Muscle of arm (tissue), 12 donors: ENCODE results near the gene LMBRD1. TPM values are rescaled to one million over a fixed set of nuclear protein-coding genes. Genes with fewer than 3 reads are reported as not detected.

Experiments
- DNase-seq: peaks from one replicate; pipeline ENCODE4 v3.0.0-alpha.2; 2013
- polyA plus RNA-seq, 12 donors: library from polyadenylated mRNA; unstranded; fragments of 120-200 nt; gene quantifications; one replicate each; pipeline ENCODE4 v1.2.1, GENCODE V29; 2013; ENCODE audit not compliant: insufficient read length in 12 of 12

LMBRD1 gene
- polyA plus RNA-seq, 12 donors: 33.5 to 46.1 (median 40.6) TPM; not detected in 1

- no peak for DNase-seq
These were observed 146.1 kb downstream of the LMBRD1 start for GRCh38 chr6:69650703-69651102.

GRCh38 chr6:69647726-69648125, 149.1 kb downstream of the LMBRD1 start:
- DNase-seq: no peak

DNA sequence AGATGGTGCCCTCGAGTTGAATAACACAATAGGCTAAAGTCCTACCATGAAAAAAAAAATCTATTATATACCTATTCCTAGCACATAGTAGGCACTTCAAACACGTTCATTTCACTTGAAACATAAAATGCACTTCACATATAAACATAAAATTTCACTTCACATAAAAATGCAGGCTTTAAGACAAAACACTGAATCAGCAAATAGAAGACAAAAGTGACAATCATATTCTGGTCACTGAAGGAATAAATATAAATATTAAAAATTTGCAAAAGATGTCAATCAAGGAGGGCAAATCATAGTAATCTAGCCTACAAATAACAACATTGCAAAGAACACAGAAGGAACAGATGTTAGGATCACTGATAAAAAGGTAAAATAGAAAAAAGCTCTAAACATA, 153.1 kb downstream of the LMBRD1 start:
- DNase-seq: no peak

GRCh38 chr6:69632932-69633331, 163.9 kb downstream of the LMBRD1 start:
- DNase-seq: no peak

DNA sequence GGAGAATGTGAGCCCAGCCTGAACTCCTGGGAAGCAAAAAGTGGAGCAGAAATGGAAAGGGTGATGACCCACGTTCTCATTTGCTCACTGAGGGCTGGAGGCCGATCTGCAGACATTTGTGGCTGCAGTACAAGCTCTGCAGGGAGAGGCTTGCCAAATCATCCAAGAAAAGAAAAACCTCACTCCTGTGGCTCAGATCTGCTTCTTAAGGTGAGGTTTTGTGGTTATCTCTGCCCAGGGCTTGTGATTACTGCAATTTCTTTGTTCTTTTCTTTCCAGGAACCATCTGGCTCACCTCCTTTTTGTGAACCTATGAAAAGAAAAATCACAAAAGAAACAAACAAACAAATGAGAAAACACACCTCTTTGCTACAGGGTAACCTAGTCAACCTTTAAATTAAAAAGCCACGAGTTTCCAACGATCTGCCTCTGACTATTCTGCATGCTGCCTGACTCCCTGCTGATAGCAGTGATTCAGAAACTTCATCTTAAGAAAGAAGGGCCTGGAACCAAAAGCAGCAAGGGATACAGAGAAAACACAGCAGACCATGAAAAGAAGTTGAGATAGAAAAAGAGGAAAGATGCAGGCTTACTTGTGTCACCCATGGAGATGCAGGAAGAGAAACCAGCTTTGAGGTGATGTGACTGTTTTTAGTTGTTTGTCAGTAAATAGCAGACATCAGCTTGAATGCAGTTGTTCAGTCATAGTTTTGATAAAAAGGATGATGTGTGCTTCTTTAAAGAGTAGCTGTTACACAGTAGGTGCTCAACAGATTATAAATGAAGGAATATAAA, 165.1 kb downstream of the LMBRD1 start:
- DNase-seq: no peak

DNA sequence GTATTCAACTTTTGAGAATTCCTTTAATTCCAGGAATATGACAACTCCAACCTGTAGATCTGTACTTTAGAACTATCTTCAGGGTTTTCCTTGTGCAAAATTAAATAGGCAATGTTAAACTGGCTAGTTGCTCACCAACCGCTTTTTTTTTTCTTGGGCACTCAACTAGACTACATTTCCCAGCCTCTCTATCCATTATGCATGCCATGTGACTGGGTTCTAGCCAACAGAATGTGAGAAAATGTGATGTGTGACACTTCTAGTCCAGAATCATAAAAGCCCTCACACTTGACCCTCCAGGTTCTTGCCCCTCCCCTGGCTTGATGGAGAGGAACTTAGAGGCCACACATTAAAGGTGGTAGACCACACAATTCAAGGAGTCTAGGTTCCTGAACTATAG, 166.0 kb downstream of the LMBRD1 start:
- no peak for DNase-seq

DNA sequence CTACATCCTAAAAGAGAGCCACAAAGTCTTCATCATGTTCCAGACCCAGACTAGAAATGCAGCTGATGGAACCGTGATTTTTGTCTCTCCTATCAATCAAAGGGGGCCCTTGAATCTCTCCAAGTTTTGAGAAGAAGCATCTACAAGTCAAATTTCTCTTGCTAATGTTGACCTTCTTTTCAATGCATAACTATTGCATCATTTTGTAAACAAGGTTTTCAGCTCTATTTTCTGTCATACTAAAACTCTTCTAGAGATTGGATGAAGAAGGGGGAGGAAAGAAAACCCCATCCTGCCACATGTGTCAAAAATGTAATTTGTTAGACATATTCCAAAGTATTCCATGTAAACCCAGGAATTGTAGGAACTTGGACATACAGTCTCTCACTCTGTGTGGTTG, 169.2 kb downstream of the LMBRD1 start:
- DNase-seq: no peak

DNA sequence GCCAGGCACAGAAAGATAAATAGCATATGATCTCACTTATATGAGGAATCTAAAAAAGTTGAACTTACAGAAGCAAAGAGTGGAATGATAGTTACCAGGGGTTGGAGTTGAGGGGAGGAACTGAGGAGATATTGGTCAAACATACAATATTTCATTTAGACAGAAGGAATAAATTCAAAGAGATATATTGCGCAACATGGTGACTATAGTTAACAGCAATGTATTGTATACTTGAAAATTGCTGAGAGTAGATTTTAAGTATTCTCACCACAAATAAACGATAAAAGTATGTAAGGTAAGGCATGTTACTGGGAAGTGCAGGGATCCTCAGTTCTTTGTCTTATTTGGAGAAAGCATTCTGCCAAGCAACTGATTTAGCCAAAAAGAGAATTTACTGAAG, 171.9 kb downstream of the LMBRD1 start:
- no peak for DNase-seq

Other genes with a start within 250 kb of the LMBRD1 start
- gene COL19A1, start 69.5 kb upstream of the LMBRD1 start, polyA plus RNA-seq: 10 to 100 TPM in 1 of 12 donors, 1 to 10 TPM in 11; 3.0 to 66.7 (median 4.8) TPM